K562 (cell line): ENCODE measurements around the gene HOXD12. TPM values are rescaled to one million over a fixed set of nuclear protein-coding genes. Genes with fewer than 3 reads are reported as not detected.

ENCODE experiments used
- ATAC-seq: fragments of 200-7000 bp; cut with Tn5 transposase; 3 replicates; pipeline ENCODE4 v1.9.1; 2020; ENCODE audit warnings: moderate library complexity
- BruUV-seq: library from RNA; stranded (reverse); fragments of 400-500 nt; replicated peaks from 2 replicates; lab custom pipeline; 2021; lab: Mats Ljungman, UMichigan
- CTCF ChIA-PET: fragments of 300-600 bp; formaldehyde crosslinking; extraction: SDS; loops from one replicate; lab custom pipeline; 2021; ENCODE audit warnings: low intra/inter-chr PET ratio; lab: Yijun Ruan, JAX
- POLR2A ChIA-PET: fragments of 300-600, 350-650 bp; sonication (Branson Sonifier 250); formaldehyde crosslinking; extraction: SDS; loops from one replicate; lab custom pipeline; 2021; ENCODE audit warnings: antibody characterized with exemption, inconsistent platforms; lab: Yijun Ruan, JAX
- DNase-seq, 4 experiments: peaks; one replicate each; pipeline versions ENCODE4 v3.0.0 to v3.0.0-alpha.2; 2011 to 2018; ENCODE audit warnings: low spot score in 3 of 4, mixed read lengths in 3 of 4; ENCODE audit errors: extremely low read depth in 1 of 4
- FAIRE-seq: peaks from 2 replicates; lab custom pipeline; 2011; peaks lifted over from hg19 to GRCh38; lab: Jason Lieb, UNC
- H2AFZ ChIP-seq: 2 replicates; pipeline ENCODE4 v1.6.0; 2011; ENCODE audit warnings: low read depth, low read length, control low read depth, inconsistent platforms
- H3K27ac ChIP-seq: fragments of 200-600 bp; 3 replicates; pipeline ENCODE4 v1.8.0; 2011; ENCODE audit warnings: low read depth, mild to moderate bottlenecking, control low read depth, inconsistent platforms, low read length, moderate library complexity, mixed read lengths; ENCODE audit errors: extremely low read depth
- H3K27me3 ChIP-seq, 2 experiments: fragments of 300-600 bp in 1 of 2; 2 replicates in 1 of 2; 3 replicates in 1 of 2; pipeline versions ENCODE4 v1.6.0 to v1.8.0; 2011; ENCODE audit warnings: inconsistent platforms in 2 of 2, low read length in 2 of 2, mild to moderate bottlenecking in 1 of 2, mixed read lengths in 1 of 2, moderate library complexity in 1 of 2; ENCODE audit not compliant: control insufficient read depth in 2 of 2, insufficient read depth in 2 of 2
- H3K36me3 ChIP-seq: fragments of 300-600 bp; 3 replicates; pipeline ENCODE4 v1.8.0; 2011; ENCODE audit warnings: mild to moderate bottlenecking, low read length, inconsistent platforms; ENCODE audit not compliant: control insufficient read depth, insufficient read depth
- H3K4me1 ChIP-seq, 2 experiments: fragments of 200-600 bp in 1 of 2; replicated peaks in 1 of 2; 2 replicates in 1 of 2; 3 replicates in 1 of 2; pipeline versions ENCODE4 v1.5.1 to v1.8.0; 2011; ENCODE audit warnings: inconsistent platforms in 2 of 2, low read length in 2 of 2, mild to moderate bottlenecking in 1 of 2, mixed read lengths in 1 of 2, moderate library complexity in 1 of 2; ENCODE audit not compliant: control insufficient read depth in 2 of 2, insufficient read depth in 2 of 2
- H3K4me2 ChIP-seq: 2 replicates; pipeline ENCODE4 v1.6.1; 2011; ENCODE audit warnings: low read length, control low read depth, inconsistent platforms, mixed read lengths; ENCODE audit not compliant: insufficient read depth
- H3K4me3 ChIP-seq: fragments of 200-600 bp; sonication (generic), shearing (Covaris generic); 2 replicates; pipeline ENCODE4 v1.5.1; 2016; ENCODE audit warnings: control low read depth, inconsistent platforms
- H3K79me2 ChIP-seq: fragments of 200-600 bp; 3 replicates; pipeline ENCODE4 v1.8.0; 2011; ENCODE audit warnings: low read length, inconsistent platforms; ENCODE audit not compliant: control insufficient read depth, insufficient read depth
- H3K9ac ChIP-seq, 2 experiments: 2 replicates each; pipeline versions ENCODE4 v1.6.0 to v1.6.1; 2011; ENCODE audit warnings: low read depth in 2 of 2, low read length in 2 of 2, control low read depth in 1 of 2, inconsistent platforms in 1 of 2, mild to moderate bottlenecking in 1 of 2, mixed read lengths in 1 of 2; ENCODE audit not compliant: insufficient read depth in 1 of 2
- H3K9me1 ChIP-seq: one replicate; pipeline ENCODE4 v1.6.0; 2011; ENCODE audit warnings: inconsistent platforms, mild to moderate bottlenecking, low read length, moderate library complexity; ENCODE audit not compliant: control insufficient read depth, insufficient read depth
- H3K9me3 ChIP-seq: replicated peaks from 2 replicates; pipeline ENCODE4 v1.5.1; 2011; ENCODE audit warnings: low read depth, low read length, inconsistent platforms; ENCODE audit not compliant: control insufficient read depth, insufficient read depth
- H4K20me1 ChIP-seq: replicated peaks from 2 replicates; pipeline ENCODE4 v1.6.1; 2011; ENCODE audit warnings: low read length, inconsistent platforms, mixed read lengths; ENCODE audit not compliant: control insufficient read depth, insufficient read depth
- BRF1 ChIP-seq: IDR thresholded peaks from 3 replicates; pipeline ENCODE4 v1.6.1; 2011; ENCODE audit warnings: borderline replicate concordance, mild to moderate bottlenecking; ENCODE audit not compliant: insufficient read length; ENCODE audit errors: extremely low read depth
- CBFB ChIP-seq: sonication (generic); formaldehyde crosslinking; IDR thresholded peaks from 2 replicates; pipeline ENCODE4 v1.4.0; 2020; ENCODE audit warnings: mild to moderate bottlenecking, missing genetic modification reagents
- FOS ChIP-seq: IDR thresholded peaks from 3 replicates; pipeline ENCODE4 v1.6.1; 2011; ENCODE audit not compliant: insufficient read length; ENCODE audit errors: extremely low read depth
- KLF13 ChIP-seq: fragments of 450-650 bp; IDR thresholded peaks from 2 replicates; pipeline ENCODE4 v1.6.1; 2016; ENCODE audit warnings: missing genetic modification characterization, low read depth, mild to moderate bottlenecking, missing compliant biosample characterization, moderate library complexity, borderline replicate concordance
- MAX ChIP-seq: sonication (generic); formaldehyde crosslinking; IDR thresholded peaks from 2 replicates; pipeline ENCODE4 v1.9.0; 2022; ENCODE audit warnings: mild to moderate bottlenecking, missing genetic modification reagents
- MYC ChIP-seq, 2 experiments: fragments of 250-450 bp in 1 of 2; sonication (Bioruptor Pico) in 1 of 2; IDR thresholded peaks; 2 replicates each; pipeline versions ENCODE4 v1.5.1 to v1.6.1; 2012 to 2021; ENCODE audit warnings: low read depth in 2 of 2, borderline replicate concordance in 1 of 2, improper control_type of control experiment in 1 of 2, low read length in 1 of 2, mild to moderate bottlenecking in 1 of 2, moderate library complexity in 1 of 2
- NR3C1 ChIP-seq: sonication (generic); formaldehyde crosslinking; IDR thresholded peaks from 2 replicates; pipeline ENCODE4 v1.8.1; 2022; ENCODE audit warnings: missing genetic modification reagents
- PPARD ChIP-seq: fragments of 250-450 bp; sonication (Bioruptor Pico); IDR thresholded peaks from 2 replicates; pipeline ENCODE4 v1.8.0; 2022; ENCODE audit warnings: inconsistent platforms, mild to moderate bottlenecking, moderate library complexity
- RBM34 ChIP-seq: fragments of 200-400 bp; formaldehyde crosslinking; IDR thresholded peaks from 2 replicates; pipeline ENCODE4 v1.6.1; 2018; ENCODE audit warnings: low read length, borderline replicate concordance; ENCODE audit not compliant: insufficient read depth
- SPI1 ChIP-seq: IDR thresholded peaks from 2 replicates; pipeline ENCODE4 v1.6.1; 2011; ENCODE audit warnings: low read depth, low read length, control low read depth, borderline replicate concordance
- SREBF1 ChIP-seq: fragments of 150-350 bp; IDR thresholded peaks from 2 replicates; pipeline ENCODE4 v1.6.1; 2014; ENCODE audit warnings: antibody characterized with exemption, low read depth, low read length, borderline replicate concordance
- YY1 ChIP-seq, 3 experiments: IDR thresholded peaks; 2 replicates each; pipeline ENCODE4 v1.6.1; 2011; ENCODE audit warnings: low read length in 2 of 3, mild to moderate bottlenecking in 2 of 3, moderate library complexity in 2 of 3, borderline replicate concordance in 1 of 3, control low read depth in 1 of 3, low read depth in 1 of 3; ENCODE audit not compliant: insufficient read depth in 3 of 3, insufficient replicate concordance in 2 of 3, control insufficient read depth in 1 of 3, insufficient read length in 1 of 3; ENCODE audit errors: extremely low read depth in 1 of 3
- ZBTB33 ChIP-seq: sonication (generic); formaldehyde crosslinking; IDR thresholded peaks from 2 replicates; pipeline ENCODE4 v1.8.1; 2023; ENCODE audit warnings: mild to moderate bottlenecking, missing genetic modification reagents
- ZEB2 ChIP-seq: fragments of 450-650 bp; IDR thresholded peaks from 2 replicates; pipeline ENCODE4 v1.6.1; 2016
- ZNF23 ChIP-seq: fragments of 250-450 bp; sonication (Bioruptor Pico); IDR thresholded peaks from 2 replicates; pipeline ENCODE4 v1.4.0; 2020; ENCODE audit warnings: mild to moderate bottlenecking
- WGBS: fragments of 100-300 bp; shearing (Covaris generic); methylation state at CpG from one replicate; pipeline ENCODE4 v1.1.6; 2016; ENCODE audit warnings: low coverage, mixed read lengths; ENCODE audit not compliant: insufficient coverage; ENCODE audit errors: missing lambda C conversion rate; 5-methylcytosine and 5-hydroxymethylcytosine counted together
- in situ Hi-C: fragments of 300-500 bp; cut with MboI; formaldehyde crosslinking; loops from 4 replicates; pipeline ENCODE4 v1.15.0; 2018; ENCODE audit warnings: inconsistent platforms, mixed read lengths
- intact Hi-C: fragments of 100-400 bp; cut with micrococcal nuclease; formaldehyde crosslinking; loops from 2 replicates; pipeline ENCODE4 v1.14.2; 2022
- polyA plus RNA-seq, 8 experiments: library from polyadenylated mRNA; depleted of rRNA in 4 of 8; stranded (reverse) in 5 of 8; unstranded in 3 of 8; fragments of >200 nt; fragmentation: Nextera tagmentation in 2 of 8; fragmentation: Illumina TruSeq in 1 of 8; extraction: Ambion mirVana in 2 of 8; extraction: Trizol in 1 of 8; gene quantifications; 2 replicates each; pipeline versions ENCODE4 v1.2.1 to v1.2.3, GENCODE V29; 2011 to 2014; ENCODE audit warnings: inconsistent platforms in 1 of 8, missing spikeins in 1 of 8
- total RNA-seq, 7 experiments: library from RNA; depleted of rRNA in 6 of 7; stranded (reverse); fragments of >200 nt in 6 of 7; fragmentation: Illumina TruSeq in 2 of 7; extraction: Trizol in 2 of 7; gene quantifications; 2 replicates each; pipeline versions ENCODE4 v1.2.1 to v1.2.3, GENCODE V29; 2011 to 2021; ENCODE audit warnings: low replicate concordance in 1 of 7
- TF ChIP-seq, protein P1 (sequence below): fragments of 450-650 bp; IDR thresholded peaks from 2 replicates; pipeline ENCODE4 v1.6.1; 2018; ENCODE audit warnings: mild to moderate bottlenecking, low read depth; ENCODE audit not compliant: partially characterized antibody

The HOXD12 gene
- total and polyA plus RNA-seq, 9 of the 15 experiments (the other 6 are each of a cell fraction or from before 2014, with no cell fraction given): not detected

GRCh38 chr2:176080540-176081375 lies 18.8 kb upstream of the HOXD12 start:
- peak overlapping the region; percentile 52 for H3K4me3 ChIP-seq
- in situ Hi-C loops: loop anchor here (10.0 to 25.0 kb wide), 2 partner anchors 656 to 1043 kb away; no protein-coding TSS in a partner anchor
- 0 out of 2 replicates have a peak, but pooled peaks have one; percentile 26 for TF ChIP-seq NR3C1 (CRISPR knock-in tag)
- no peak for TF ChIP-seq ZNF23
- TF ChIP-seq FOS: no peak
- TF ChIP-seq ZBTB33 (CRISPR knock-in tag): peak; percentile 85
- TF ChIP-seq KLF13 (tag): no peak
- peak; percentile 60; the same call in 1 of the 2 replicates for TF ChIP-seq CBFB
- TF ChIP-seq BRF1: no peak
- TF ChIP-seq YY1 (IDR thresholded peaks at IDR 0.05; ENCODE audit: borderline replicate concordance in 1 of 3, control insufficient read depth in 1 of 3, extremely low read depth in 1 of 3, insufficient read depth in 3 of 3, insufficient read length in 1 of 3, insufficient replicate concordance in 2 of 3, low read depth in 1 of 3, low read length in 2 of 3): no peak
- TF ChIP-seq MYC (IDR thresholded peaks at IDR 0.05; ENCODE audit: low read depth, low read length): peak; percentile 66
- TF ChIP-seq MYC (CRISPR knock-in tag; IDR thresholded peaks at IDR 0.05; ENCODE audit: borderline replicate concordance, low read depth): no peak
- TF ChIP-seq, protein P1, sequence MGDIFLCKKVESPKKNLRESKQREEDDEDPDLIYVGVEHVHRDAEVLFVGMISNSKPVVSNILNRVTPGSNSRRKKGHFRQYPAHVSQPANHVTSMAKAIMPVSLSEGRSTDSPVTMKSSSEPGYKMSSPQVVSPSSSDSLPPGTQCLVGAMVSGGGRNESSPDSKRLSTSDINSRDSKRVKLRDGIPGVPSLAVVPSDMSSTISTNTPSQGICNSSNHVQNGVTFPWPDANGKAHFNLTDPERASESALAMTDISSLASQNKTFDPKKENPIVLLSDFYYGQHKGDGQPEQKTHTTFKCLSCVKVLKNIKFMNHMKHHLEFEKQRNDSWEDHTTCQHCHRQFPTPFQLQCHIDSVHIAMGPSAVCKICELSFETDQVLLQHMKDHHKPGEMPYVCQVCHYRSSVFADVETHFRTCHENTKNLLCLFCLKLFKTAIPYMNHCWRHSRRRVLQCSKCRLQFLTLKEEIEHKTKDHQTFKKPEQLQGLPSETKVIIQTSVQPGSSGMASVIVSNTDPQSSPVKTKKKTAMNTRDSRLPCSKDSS: no peak
- TF ChIP-seq PPARD (CRISPR knock-in tag): no peak
- no peak for TF ChIP-seq RBM34
- TF ChIP-seq ZEB2: no peak
- TF ChIP-seq SREBF1: no peak
- peak; percentile 62 for TF ChIP-seq MAX
- TF ChIP-seq SPI1: no peak

More at GRCh38 chr2:176080540-176081375, 18.8 kb upstream of the HOXD12 start:
- Histone ChIP-seq H3K27me3 (peaks cover 49 to 70% of the 10 kb centered on the region in 2 experiments), H3K4me2 (peak overlapping the region; percentile 37), H2AFZ (peak overlapping the region; percentile 76), H3K4me1 (peaks cover under 1 to 34% of the 10 kb centered on the region in 2 experiments; a peak in 3 of 5 replicates), H3K9me3 (peaks cover 10% of the 10 kb centered on the region), H3K27ac (no peak overlapping the region), H4K20me1 (peaks cover 4% of the 10 kb centered on the region; the same call in 1 of the 2 replicates), H3K36me3 (no peaks in the 10 kb centered on the region), H3K79me2 (no peaks in the 10 kb centered on the region), H3K9me1 (no peaks in the 10 kb centered on the region), H3K9ac (peak overlapping the region in 1 of 2 experiments; percentile 87; a peak in 2 of 4 replicates)
- no peak for DNase-seq
- 77% methylated on average over 42 of the region's 68 CpGs for WGBS
- intact Hi-C loops: no loop called here
- ChIA-PET POLR2A (no interaction called here), CTCF (interaction anchor here (0.6 to 3.8 kb wide), 7 partner anchors 9 to 1331 kb away, joined by 3 to 36 read pairs (median 3); no protein-coding TSS in a partner anchor)
- ATAC-seq: peak; percentile 5; the same call in 2 of the 3 replicates
- no TSS peak for BruUV-seq
- no peak for FAIRE-seq
